HCT116 (cell line): ENCODE data around the gene YBX1.

Experiments used
- EZH2 ChIP-seq: fragments of 200-600 bp; sonication (generic); IDR thresholded peaks from 2 replicates; pipeline ENCODE4 v1.6.1; 2017; ENCODE audit warnings: antibody characterized with exemption, mixed run types
- JUND ChIP-seq: IDR thresholded peaks from 2 replicates; pipeline ENCODE4 v1.6.1; 2012
- POLR2A ChIP-seq: IDR thresholded peaks from 2 replicates; pipeline ENCODE4 v1.7.0; 2011; ENCODE audit warnings: borderline replicate concordance; ENCODE audit not compliant: insufficient read depth, insufficient read length; ENCODE audit errors: extremely low read depth
- POLR2AphosphoS5 ChIP-seq: IDR thresholded peaks from 2 replicates; pipeline ENCODE4 v1.6.1; 2011; ENCODE audit warnings: mild to moderate bottlenecking, low read depth, low read length, moderate library complexity
- RAD21 ChIP-seq: IDR thresholded peaks from 2 replicates; pipeline ENCODE4 v1.6.1; 2012; ENCODE audit warnings: low read depth, mild to moderate bottlenecking
- YY1 ChIP-seq: IDR thresholded peaks from 2 replicates; pipeline ENCODE4 v1.6.1; 2011; ENCODE audit warnings: low read length, low read depth, moderate library complexity, mild to moderate bottlenecking; ENCODE audit not compliant: insufficient replicate concordance; ENCODE audit errors: extremely low read depth
- TF ChIP-seq, protein P1 (sequence below), 3 experiments: fragments of 200-600 bp in 1 of 3; sonication (generic) in 1 of 3; IDR thresholded peaks in 2 of 3; conservative IDR thresholded peaks in 1 of 3; 2 replicates each; pipeline ENCODE4 v1.5.1; 2012 to 2017; ENCODE audit warnings: low read depth in 2 of 3, low read length in 2 of 3, antibody characterized with exemption in 1 of 3, borderline replicate concordance in 1 of 3, control low read depth in 1 of 3, mild to moderate bottlenecking in 1 of 3, mixed read lengths in 1 of 3, mixed run types in 1 of 3, moderate library complexity in 1 of 3; ENCODE audit not compliant: insufficient read depth in 1 of 3
- TF ChIP-seq, protein P2 (sequence below): IDR thresholded peaks from 2 replicates; pipeline ENCODE4 v1.6.1; 2012
- TF ChIP-seq, protein P3 (sequence below): IDR thresholded peaks from 2 replicates; pipeline ENCODE4 v1.6.1; 2012

DNA sequence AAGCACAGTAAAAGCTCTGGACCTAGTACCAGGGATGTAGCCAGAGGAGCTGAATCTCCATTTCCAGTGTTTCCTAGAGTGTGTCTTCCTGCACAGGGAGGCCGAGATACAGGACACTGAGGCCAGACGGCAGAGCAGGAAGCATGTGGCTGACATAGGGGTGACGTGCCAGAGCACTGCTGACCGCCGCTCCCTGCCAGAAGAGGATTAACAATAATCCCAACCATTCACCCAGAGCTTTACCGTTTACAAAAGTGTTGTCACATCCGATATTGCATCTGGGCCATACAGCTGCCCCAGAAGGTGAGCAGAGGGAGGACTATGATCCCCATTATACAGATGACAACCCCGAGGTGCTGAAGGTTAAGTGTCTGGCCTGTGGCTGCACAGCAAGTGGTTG lies 63.6 kb downstream of the YBX1 start:
- TF ChIP-seq, protein P1, sequence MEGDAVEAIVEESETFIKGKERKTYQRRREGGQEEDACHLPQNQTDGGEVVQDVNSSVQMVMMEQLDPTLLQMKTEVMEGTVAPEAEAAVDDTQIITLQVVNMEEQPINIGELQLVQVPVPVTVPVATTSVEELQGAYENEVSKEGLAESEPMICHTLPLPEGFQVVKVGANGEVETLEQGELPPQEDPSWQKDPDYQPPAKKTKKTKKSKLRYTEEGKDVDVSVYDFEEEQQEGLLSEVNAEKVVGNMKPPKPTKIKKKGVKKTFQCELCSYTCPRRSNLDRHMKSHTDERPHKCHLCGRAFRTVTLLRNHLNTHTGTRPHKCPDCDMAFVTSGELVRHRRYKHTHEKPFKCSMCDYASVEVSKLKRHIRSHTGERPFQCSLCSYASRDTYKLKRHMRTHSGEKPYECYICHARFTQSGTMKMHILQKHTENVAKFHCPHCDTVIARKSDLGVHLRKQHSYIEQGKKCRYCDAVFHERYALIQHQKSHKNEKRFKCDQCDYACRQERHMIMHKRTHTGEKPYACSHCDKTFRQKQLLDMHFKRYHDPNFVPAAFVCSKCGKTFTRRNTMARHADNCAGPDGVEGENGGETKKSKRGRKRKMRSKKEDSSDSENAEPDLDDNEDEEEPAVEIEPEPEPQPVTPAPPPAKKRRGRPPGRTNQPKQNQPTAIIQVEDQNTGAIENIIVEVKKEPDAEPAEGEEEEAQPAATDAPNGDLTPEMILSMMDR (IDR thresholded peaks at IDR 0.05 in 2 of 3, conservative IDR thresholded peaks at IDR 0.05 in 1 of 3; ENCODE audit: borderline replicate concordance in 1 of 3, insufficient read depth in 1 of 3, low read depth in 2 of 3, low read length in 2 of 3), result no peak
- no peak for TF ChIP-seq YY1
- TF ChIP-seq, protein P2, sequence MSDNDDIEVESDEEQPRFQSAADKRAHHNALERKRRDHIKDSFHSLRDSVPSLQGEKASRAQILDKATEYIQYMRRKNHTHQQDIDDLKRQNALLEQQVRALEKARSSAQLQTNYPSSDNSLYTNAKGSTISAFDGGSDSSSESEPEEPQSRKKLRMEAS, result no peak
- TF ChIP-seq JUND, result no peak
- TF ChIP-seq POLR2AphosphoS5, result no peak
- no peak for TF ChIP-seq POLR2A
- TF ChIP-seq, protein P3, sequence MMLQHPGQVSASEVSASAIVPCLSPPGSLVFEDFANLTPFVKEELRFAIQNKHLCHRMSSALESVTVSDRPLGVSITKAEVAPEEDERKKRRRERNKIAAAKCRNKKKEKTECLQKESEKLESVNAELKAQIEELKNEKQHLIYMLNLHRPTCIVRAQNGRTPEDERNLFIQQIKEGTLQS, result no peak
- TF ChIP-seq EZH2, result no peak
- TF ChIP-seq RAD21, result no peak
